Endothelial cell of umbilical vein (primary cell): ENCODE measurements around the gene SLC6A7.

Source experiments
- CTCF ChIP-seq, 2 donors: IDR thresholded peaks; 1 replicate in 1 of 2; 2 replicates in 1 of 2; pipeline ENCODE4 v1.5.1; 2011; ENCODE audit warnings: low read length in 2 of 2, mild to moderate bottlenecking in 2 of 2, moderate library complexity in 2 of 2, control low read depth in 1 of 2, inconsistent platforms in 1 of 2, low read depth in 1 of 2; ENCODE audit not compliant: insufficient read depth in 1 of 2; ENCODE audit errors: extremely low read depth in 1 of 2
- EZH2 ChIP-seq: IDR thresholded peaks from 2 replicates; pipeline ENCODE4 v1.6.1; 2012; ENCODE audit warnings: borderline replicate concordance, low read depth, mild to moderate bottlenecking, moderate library complexity, low read length, inconsistent platforms; ENCODE audit not compliant: severe bottlenecking
- GATA2 ChIP-seq: IDR thresholded peaks from 2 replicates; pipeline ENCODE4 v1.7.0; 2011; ENCODE audit warnings: low read depth, mild to moderate bottlenecking, moderate library complexity, mixed read lengths, low read length; ENCODE audit not compliant: insufficient read length, insufficient read depth
- MAX ChIP-seq: IDR thresholded peaks from 2 replicates; pipeline ENCODE4 v1.6.1; 2011; ENCODE audit not compliant: insufficient read depth, insufficient read length
- POLR2A ChIP-seq: IDR thresholded peaks from 2 replicates; pipeline ENCODE4 v1.6.1; 2012; ENCODE audit warnings: low read depth, mild to moderate bottlenecking, control low read depth, low read length
- POLR2AphosphoS5 ChIP-seq: IDR thresholded peaks from 2 replicates; pipeline ENCODE4 v1.6.1; 2012; ENCODE audit warnings: low read depth, mild to moderate bottlenecking, control low read depth, low read length, moderate library complexity; ENCODE audit not compliant: insufficient read depth

- TF ChIP-seq POLR2AphosphoS5: no peak
- TF ChIP-seq CTCF (IDR thresholded peaks at IDR 0.05; ENCODE audit: extremely low read depth in 1 of 2, insufficient read depth in 1 of 2, low read depth in 1 of 2, low read length in 2 of 2): no peak
- TF ChIP-seq GATA2: no peak
- TF ChIP-seq POLR2A: no peak
- no peak for TF ChIP-seq MAX
- TF ChIP-seq EZH2: no peak
Observed at GRCh38 chr5:150152636-150153462, 37.0 kb upstream of the SLC6A7 start.
